Raji (cell line): ENCODE results near the gene GBA2.

Experiments used
- POLR2A ChIP-seq: IDR thresholded peaks from 2 replicates; pipeline ENCODE4 v1.6.1; 2011; ENCODE audit warnings: low read depth, low read length, control low read depth; ENCODE audit not compliant: insufficient read depth

Gene GBA2

GRCh38 chr9:35748858-35749514, at the start of gene GBA2, which contains the start of gene RGP1:
GBA2 (minus strand) TSS chr9:35749228; CDS start chr9:35748704, 524 bp downstream.
RGP1 (plus strand) TSS chr9:35749287; CDS start chr9:35749756, 469 bp downstream.
- TF ChIP-seq POLR2A, result peak; percentile 61

GRCh38 chr9:35797311-35798109, 48.5 kb upstream of the GBA2 start:
- no peak for TF ChIP-seq POLR2A

- no peak for TF ChIP-seq POLR2A
Measured at GRCh38 chr9:35795695-35796094, 46.7 kb upstream of the GBA2 start.

- TF ChIP-seq POLR2A, result no peak
Measured at GRCh38 chr9:35793461-35793860, 44.4 kb upstream of the GBA2 start.

- TF ChIP-seq POLR2A, result no peak
Measured at GRCh38 chr9:35792826-35793225, 43.8 kb upstream of the GBA2 start.

- no peak for TF ChIP-seq POLR2A
Measured at GRCh38 chr9:35792024-35792813, 43.2 kb upstream of the GBA2 start.

GRCh38 chr9:35791297-35791921, 42.4 kb upstream of the GBA2 start, which contains the start of gene NPR2:
NPR2 (plus strand) TSS chr9:35791591; CDS start chr9:35792409, 818 bp downstream.
- TF ChIP-seq POLR2A, result no peak

GRCh38 chr9:35790385-35791296, 41.6 kb upstream of the GBA2 start:
- no peak for TF ChIP-seq POLR2A

GRCh38 chr9:35790025-35790384, 41.0 kb upstream of the GBA2 start:
- TF ChIP-seq POLR2A, result no peak

- no peak for TF ChIP-seq POLR2A
Measured at GRCh38 chr9:35789541-35789940, 40.5 kb upstream of the GBA2 start.

- TF ChIP-seq POLR2A, result no peak
Measured at GRCh38 chr9:35783418-35783817, 34.4 kb upstream of the GBA2 start.

GRCh38 chr9:35781066-35781465, 32.0 kb upstream of the GBA2 start:
- TF ChIP-seq POLR2A, result no peak

- no peak for TF ChIP-seq POLR2A
Measured at GRCh38 chr9:35778496-35778895, 29.5 kb upstream of the GBA2 start.

- no peak for TF ChIP-seq POLR2A
Measured at GRCh38 chr9:35776018-35776417, 27.0 kb upstream of the GBA2 start.

- no peak for TF ChIP-seq POLR2A
Measured at GRCh38 chr9:35774907-35775635, 26.0 kb upstream of the GBA2 start.
